Trophoblast cell (in vitro differentiated cells and primary cell): ENCODE measurements around the gene IMMT.

Experiments
- DNase-seq, 2 donors: peaks; one replicate each; pipeline ENCODE4 v3.0.0-alpha.2; 2016
- H2AFZ ChIP-seq: 2 replicates; pipeline ENCODE4 v1.6.1; 2013; ENCODE audit warnings: low read length, moderate library complexity, mild to moderate bottlenecking; ENCODE audit not compliant: insufficient read depth, poor library complexity
- H2AK5ac ChIP-seq: 2 replicates; pipeline ENCODE4 v1.6.1; 2013; ENCODE audit warnings: mild to moderate bottlenecking, low read length
- H2BK120ac ChIP-seq: 2 replicates; pipeline ENCODE4 v1.6.1; 2013; ENCODE audit warnings: low read length, mild to moderate bottlenecking, moderate library complexity; ENCODE audit not compliant: insufficient read depth, poor library complexity
- H2BK12ac ChIP-seq: 2 replicates; pipeline ENCODE4 v1.6.1; 2013; ENCODE audit warnings: mild to moderate bottlenecking, low read length, moderate library complexity
- H2BK5ac ChIP-seq: 2 replicates; pipeline ENCODE4 v1.6.1; 2013; ENCODE audit warnings: low read length, low read depth, moderate library complexity, mild to moderate bottlenecking; ENCODE audit not compliant: poor library complexity
- H3K14ac ChIP-seq: 2 replicates; pipeline ENCODE4 v1.6.1; 2013; ENCODE audit warnings: mild to moderate bottlenecking, low read length
- H3K18ac ChIP-seq: 2 replicates; pipeline ENCODE4 v1.6.1; 2013; ENCODE audit warnings: mild to moderate bottlenecking, low read length
- H3K23ac ChIP-seq: 2 replicates; pipeline ENCODE4 v1.6.1; 2013; ENCODE audit warnings: low read length
- H3K27ac ChIP-seq: 2 replicates; pipeline ENCODE4 v1.5.1; 2013; ENCODE audit warnings: low read depth, mild to moderate bottlenecking, inconsistent platforms, low read length, moderate library complexity
- H3K27me3 ChIP-seq: 2 replicates; pipeline ENCODE4 v1.6.1; 2013; ENCODE audit warnings: inconsistent platforms, mild to moderate bottlenecking, low read length, moderate library complexity; ENCODE audit not compliant: insufficient read depth
- H3K36me3 ChIP-seq, 2 experiments: 1 replicate in 1 of 2; 2 replicates in 1 of 2; pipeline ENCODE4 v1.6.1; 2013; ENCODE audit warnings: low read length in 2 of 2, mild to moderate bottlenecking in 2 of 2, moderate library complexity in 1 of 2; ENCODE audit not compliant: insufficient read depth in 2 of 2, control insufficient read depth in 1 of 2
- H3K4ac ChIP-seq: 2 replicates; pipeline ENCODE4 v1.6.1; 2013; ENCODE audit warnings: low read depth, mild to moderate bottlenecking, low read length, moderate library complexity
- H3K4me1 ChIP-seq, 2 experiments: 1 replicate in 1 of 2; 2 replicates in 1 of 2; pipeline ENCODE4 v1.6.1; 2013; ENCODE audit warnings: low read length in 2 of 2, mild to moderate bottlenecking in 2 of 2, moderate library complexity in 1 of 2; ENCODE audit not compliant: insufficient read depth in 2 of 2, control insufficient read depth in 1 of 2
- H3K4me2 ChIP-seq: 2 replicates; pipeline ENCODE4 v1.6.1; 2013; ENCODE audit warnings: inconsistent platforms, mild to moderate bottlenecking, low read length, moderate library complexity
- H3K4me3 ChIP-seq: 2 replicates; pipeline ENCODE4 v1.5.1; 2013; ENCODE audit warnings: mild to moderate bottlenecking, low read depth, low read length, inconsistent platforms
- H3K79me1 ChIP-seq: one replicate; pipeline ENCODE4 v1.6.1; 2013; ENCODE audit warnings: low read length
- H3K79me2 ChIP-seq: 2 replicates; pipeline ENCODE4 v1.6.1; 2013; ENCODE audit warnings: low read length, mild to moderate bottlenecking; ENCODE audit not compliant: control insufficient read depth, insufficient read depth, poor library complexity
- H3K9ac ChIP-seq: 2 replicates; pipeline ENCODE4 v1.6.1; 2013; ENCODE audit warnings: mild to moderate bottlenecking, low read length
- H3K9me3 ChIP-seq: 2 replicates; pipeline ENCODE4 v1.6.1; 2013; ENCODE audit warnings: low read depth, mild to moderate bottlenecking, control low read depth, inconsistent platforms, low read length; ENCODE audit not compliant: insufficient read depth
- H4K12ac ChIP-seq: 2 replicates; pipeline ENCODE4 v1.6.1; 2013; ENCODE audit warnings: low read depth, mild to moderate bottlenecking, low read length, moderate library complexity
- H4K8ac ChIP-seq: 2 replicates; pipeline ENCODE4 v1.6.1; 2013; ENCODE audit warnings: low read depth, mild to moderate bottlenecking, low read length, moderate library complexity
- H4K91ac ChIP-seq: one replicate; pipeline ENCODE4 v1.6.1; 2013; ENCODE audit warnings: low read depth, mild to moderate bottlenecking, low read length, moderate library complexity
- WGBS: extraction: QIAGEN DNeasy Blood & Tissue Kit; methylation state at CpG from one replicate; pipeline ENCODE4 v1.1.7; 2013; ENCODE audit warnings: missing lambda C conversion rate; ENCODE audit not compliant: insufficient read length, insufficient coverage; ENCODE audit errors: extremely low coverage; 5-methylcytosine and 5-hydroxymethylcytosine counted together

IMMT gene

DNA sequence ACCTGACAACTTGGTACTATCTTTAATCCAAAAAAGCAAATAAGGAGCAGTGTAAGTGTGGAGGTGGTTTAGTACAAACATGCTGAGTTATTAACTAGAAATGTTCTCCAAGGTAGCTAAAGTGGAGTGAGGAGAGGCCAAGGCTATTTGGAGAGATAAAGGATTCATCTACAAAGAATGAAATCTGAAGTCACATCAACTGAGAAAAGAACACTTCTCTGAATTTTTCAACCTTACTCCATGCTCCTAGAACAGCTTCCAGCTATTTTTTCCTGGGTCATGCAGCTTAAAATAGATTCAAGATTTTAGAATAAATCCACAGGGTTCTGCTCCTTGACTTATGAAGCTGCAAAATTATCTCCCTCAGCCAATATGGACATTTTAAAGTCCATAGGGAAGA lies 18.7 kb downstream of the IMMT start:
- no peaks in the 10 kb centered on the region for H3K9me3 ChIP-seq
- H3K23ac ChIP-seq = no peak overlapping the region
- H3K18ac ChIP-seq = no peak overlapping the region
- peak in 1 of 2 donors; percentile 26 for DNase-seq
- peaks cover 8 to 13% of the 10 kb centered on the region in 2 experiments for H3K36me3 ChIP-seq
- H3K4me2 ChIP-seq = no peak overlapping the region
- H3K4ac ChIP-seq = no peak overlapping the region
- no peaks in the 10 kb centered on the region for H3K79me1 ChIP-seq
- no peak overlapping the region for H4K91ac ChIP-seq
- no peaks in the 10 kb centered on the region for H3K79me2 ChIP-seq
- H3K4me1 ChIP-seq = peaks cover 0 to 2% of the 10 kb centered on the region in 2 experiments
- no peak overlapping the region for H2AK5ac ChIP-seq
- no peak overlapping the region for H3K14ac ChIP-seq
- H3K27ac ChIP-seq = no peak overlapping the region
- H4K12ac ChIP-seq = no peak overlapping the region
- no peak overlapping the region for H3K9ac ChIP-seq
- H3K4me3 ChIP-seq = no peak overlapping the region
- H4K8ac ChIP-seq = no peak overlapping the region
- H3K27me3 ChIP-seq = no peaks in the 10 kb centered on the region
- H2BK12ac ChIP-seq = no peak overlapping the region
- H2BK5ac ChIP-seq = no peak overlapping the region
- H2AFZ ChIP-seq = no peak overlapping the region
- no peak overlapping the region for H2BK120ac ChIP-seq

DNA sequence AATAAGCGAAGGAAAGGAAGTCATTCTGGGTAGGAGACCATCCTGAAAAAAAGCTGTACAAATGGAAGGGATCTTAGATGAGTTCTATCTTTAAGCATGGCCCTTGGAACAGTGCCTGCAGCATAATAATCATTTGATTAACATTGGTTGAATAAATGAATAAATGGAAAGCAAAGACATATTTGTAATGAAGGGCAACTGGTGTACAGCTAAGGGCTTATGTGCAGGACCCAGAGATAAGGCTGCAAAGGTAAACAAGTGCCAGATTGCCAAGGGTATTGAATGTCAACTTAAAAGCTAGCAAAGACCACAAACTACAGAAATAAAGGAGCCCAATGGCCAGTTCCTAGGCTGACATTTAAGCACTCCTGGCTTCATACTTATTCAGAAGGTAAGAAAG lies 19.4 kb downstream of the IMMT start:
- WGBS = no CpG with 5 or more reads among the region's 1 CpG
- Histone ChIP-seq H2BK5ac (no peak overlapping the region), H2BK120ac (no peak overlapping the region), H3K4ac (no peak overlapping the region), H3K27ac (no peak overlapping the region), H3K14ac (no peak overlapping the region), H4K12ac (no peak overlapping the region), H3K4me2 (no peak overlapping the region), H3K4me3 (no peak overlapping the region), H3K79me2 (no peaks in the 10 kb centered on the region), H3K9me3 (no peaks in the 10 kb centered on the region), H3K27me3 (no peaks in the 10 kb centered on the region), H3K4me1 (peaks cover 0 to 2% of the 10 kb centered on the region in 2 experiments), H4K91ac (no peak overlapping the region), H4K8ac (no peak overlapping the region), H3K23ac (no peak overlapping the region), H3K36me3 (peaks cover 8 to 15% of the 10 kb centered on the region in 2 experiments), H2AFZ (no peak overlapping the region), H3K18ac (no peak overlapping the region), H2BK12ac (no peak overlapping the region), H3K79me1 (no peaks in the 10 kb centered on the region), H2AK5ac (no peak overlapping the region), H3K9ac (no peak overlapping the region)
- DNase-seq = no peak

- no peaks in the 10 kb centered on the region for H3K79me1 ChIP-seq
- H3K4me3 ChIP-seq = no peak overlapping the region
- H3K27me3 ChIP-seq = no peaks in the 10 kb centered on the region
- no peak overlapping the region for H3K4ac ChIP-seq
- no peak overlapping the region for H2AFZ ChIP-seq
- H3K4me2 ChIP-seq = no peak overlapping the region
- H3K27ac ChIP-seq = no peak overlapping the region
- no peak overlapping the region for H3K18ac ChIP-seq
- H3K36me3 ChIP-seq = peaks cover 9 to 12% of the 10 kb centered on the region in 2 experiments
- no peak for DNase-seq
- H2AK5ac ChIP-seq = no peak overlapping the region
- no peak overlapping the region for H2BK120ac ChIP-seq
- H4K8ac ChIP-seq = no peak overlapping the region
- WGBS = no CpG with 5 or more reads among the region's 2 CpGs
- H4K12ac ChIP-seq = no peak overlapping the region
- H3K9me3 ChIP-seq = no peaks in the 10 kb centered on the region
- H3K4me1 ChIP-seq = peaks cover 0 to 2% of the 10 kb centered on the region in 2 experiments
- H3K9ac ChIP-seq = no peak overlapping the region
- H3K79me2 ChIP-seq = no peaks in the 10 kb centered on the region
- no peak overlapping the region for H2BK12ac ChIP-seq
- H3K14ac ChIP-seq = no peak overlapping the region
- no peak overlapping the region for H4K91ac ChIP-seq
- H3K23ac ChIP-seq = no peak overlapping the region
- H2BK5ac ChIP-seq = no peak overlapping the region
These were observed 20.8 kb downstream of the IMMT start for GRCh38 chr2:86174445-86174844.

DNA sequence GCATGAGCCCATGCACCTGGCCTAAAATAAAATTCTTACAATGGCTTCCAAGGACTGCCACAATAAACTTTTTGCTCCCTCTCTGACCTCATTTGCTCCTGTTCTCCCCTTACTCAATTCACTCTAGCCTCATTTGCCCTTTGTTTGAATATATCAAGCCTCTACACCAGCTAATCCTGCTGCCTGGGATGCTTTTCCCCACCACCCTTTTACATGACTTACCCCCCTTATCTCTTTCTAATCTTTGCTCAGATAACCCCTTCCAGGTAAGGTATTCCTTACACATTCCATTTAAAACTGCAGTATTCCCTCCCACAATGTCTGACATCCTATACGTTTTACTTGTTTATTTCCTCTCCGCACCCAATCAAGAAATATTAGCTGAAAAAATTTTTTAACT lies 22.7 kb downstream of the IMMT start:
- Histone ChIP-seq H2AK5ac (no peak overlapping the region), H3K14ac (no peak overlapping the region), H4K8ac (no peak overlapping the region), H3K27ac (no peak overlapping the region), H2BK12ac (no peak overlapping the region), H4K12ac (no peak overlapping the region), H3K4me2 (no peak overlapping the region), H2AFZ (no peak overlapping the region), H3K18ac (no peak overlapping the region), H4K91ac (no peak overlapping the region), H3K4me1 (peaks cover 0 to 2% of the 10 kb centered on the region in 2 experiments), H3K23ac (no peak overlapping the region), H2BK5ac (no peak overlapping the region), H3K4me3 (no peak overlapping the region), H3K79me2 (no peaks in the 10 kb centered on the region), H3K4ac (no peak overlapping the region), H3K9ac (no peak overlapping the region), H3K36me3 (peaks cover 7 to 8% of the 10 kb centered on the region in 2 experiments), H3K9me3 (no peaks in the 10 kb centered on the region), H3K79me1 (no peaks in the 10 kb centered on the region), H3K27me3 (no peaks in the 10 kb centered on the region), H2BK120ac (no peak overlapping the region)
- no peak for DNase-seq
- WGBS = no CpG with 5 or more reads among the region's 2 CpGs
